ENCODE data around the gene PARP3. TPM values are rescaled to one million over a fixed set of nuclear protein-coding genes. Genes with fewer than 3 reads are reported as not detected.

Gene PARP3
- total RNA-seq, 3 donors from 2014 or later (not counting 1 experiment from before 2014, with no cell fraction given) = 4.6 to 7.4 (median 5.6) TPM

DNA sequence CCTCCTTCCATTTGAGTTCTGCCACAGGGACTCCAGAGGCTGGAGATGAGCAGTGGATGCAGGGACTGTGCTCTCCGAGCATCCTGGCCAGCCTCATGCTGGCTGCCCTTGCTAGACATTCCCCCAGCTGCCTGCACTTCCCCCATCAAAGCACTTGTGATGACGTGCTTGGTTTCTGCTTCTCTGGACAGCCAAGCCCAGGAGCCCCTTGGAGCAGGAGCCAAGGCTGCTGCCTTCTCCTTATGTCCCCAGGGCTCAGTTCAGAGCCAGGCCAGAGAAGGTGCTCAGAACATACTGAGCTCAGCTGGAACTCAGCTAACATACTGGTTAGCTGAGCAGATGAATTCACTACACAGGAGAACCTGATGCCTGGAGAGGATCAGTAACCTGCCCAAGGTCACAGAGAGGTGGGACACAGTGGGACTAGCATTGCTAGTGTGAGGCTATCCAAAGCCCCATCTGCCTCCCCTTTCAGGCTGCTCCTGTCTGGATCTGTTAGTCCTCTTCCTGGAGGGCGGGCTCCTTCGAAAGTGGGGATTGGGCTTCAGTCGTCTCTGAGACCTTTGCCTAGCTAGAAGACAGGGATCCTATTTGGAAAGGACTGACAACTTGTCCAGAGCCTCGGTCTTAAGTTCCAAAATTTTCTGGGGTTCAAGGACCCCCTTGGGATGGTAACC, 20.8 kb downstream of the PARP3 start:
- Mint-ChIP-seq H3K4me1 (peaks cover 0 to 21% of the 10 kb centered on the region in 2 donors), H3K9me3 (no peaks in the 10 kb centered on the region), H3K36me3 (no peaks in the 10 kb centered on the region), H3K27ac (no peak overlapping the region), H3K4me3 (no peak overlapping the region), H3K27me3 (ENCODE audit: low read depth in 2 of 2) (peaks cover 7 to 10% of the 10 kb centered on the region in 2 donors)
- intact Hi-C loops (cut with micrococcal nuclease) = no loop called here
- no peak overlapping the region for H3K27ac ChIP-seq (ENCODE audit: low read length)
- peaks cover 6% of the 10 kb centered on the region for H3K27me3 ChIP-seq (ENCODE audit: control insufficient read depth, insufficient read depth, low read length)
- H3K4me1 ChIP-seq (ENCODE audit: control insufficient read depth, insufficient read depth, low read length) = peaks cover 11% of the 10 kb centered on the region
- TF ChIP-seq, protein P1, sequence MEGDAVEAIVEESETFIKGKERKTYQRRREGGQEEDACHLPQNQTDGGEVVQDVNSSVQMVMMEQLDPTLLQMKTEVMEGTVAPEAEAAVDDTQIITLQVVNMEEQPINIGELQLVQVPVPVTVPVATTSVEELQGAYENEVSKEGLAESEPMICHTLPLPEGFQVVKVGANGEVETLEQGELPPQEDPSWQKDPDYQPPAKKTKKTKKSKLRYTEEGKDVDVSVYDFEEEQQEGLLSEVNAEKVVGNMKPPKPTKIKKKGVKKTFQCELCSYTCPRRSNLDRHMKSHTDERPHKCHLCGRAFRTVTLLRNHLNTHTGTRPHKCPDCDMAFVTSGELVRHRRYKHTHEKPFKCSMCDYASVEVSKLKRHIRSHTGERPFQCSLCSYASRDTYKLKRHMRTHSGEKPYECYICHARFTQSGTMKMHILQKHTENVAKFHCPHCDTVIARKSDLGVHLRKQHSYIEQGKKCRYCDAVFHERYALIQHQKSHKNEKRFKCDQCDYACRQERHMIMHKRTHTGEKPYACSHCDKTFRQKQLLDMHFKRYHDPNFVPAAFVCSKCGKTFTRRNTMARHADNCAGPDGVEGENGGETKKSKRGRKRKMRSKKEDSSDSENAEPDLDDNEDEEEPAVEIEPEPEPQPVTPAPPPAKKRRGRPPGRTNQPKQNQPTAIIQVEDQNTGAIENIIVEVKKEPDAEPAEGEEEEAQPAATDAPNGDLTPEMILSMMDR (IDR thresholded peaks at IDR 0.05) = no peak
- no peaks in the 10 kb centered on the region for H3K9me3 ChIP-seq (ENCODE audit: control insufficient read depth, insufficient read depth, low read length)
- DNase-seq = no peak
- H3K4me3 ChIP-seq (ENCODE audit: low read length) = no peak overlapping the region
- 89% methylated on average over 6 of the region's 6 CpGs for WGBS (ENCODE audit: insufficient coverage)
- no peak for ATAC-seq
- H3K36me3 ChIP-seq (ENCODE audit: control insufficient read depth, insufficient read depth, low read length) = no peaks in the 10 kb centered on the region

DNA sequence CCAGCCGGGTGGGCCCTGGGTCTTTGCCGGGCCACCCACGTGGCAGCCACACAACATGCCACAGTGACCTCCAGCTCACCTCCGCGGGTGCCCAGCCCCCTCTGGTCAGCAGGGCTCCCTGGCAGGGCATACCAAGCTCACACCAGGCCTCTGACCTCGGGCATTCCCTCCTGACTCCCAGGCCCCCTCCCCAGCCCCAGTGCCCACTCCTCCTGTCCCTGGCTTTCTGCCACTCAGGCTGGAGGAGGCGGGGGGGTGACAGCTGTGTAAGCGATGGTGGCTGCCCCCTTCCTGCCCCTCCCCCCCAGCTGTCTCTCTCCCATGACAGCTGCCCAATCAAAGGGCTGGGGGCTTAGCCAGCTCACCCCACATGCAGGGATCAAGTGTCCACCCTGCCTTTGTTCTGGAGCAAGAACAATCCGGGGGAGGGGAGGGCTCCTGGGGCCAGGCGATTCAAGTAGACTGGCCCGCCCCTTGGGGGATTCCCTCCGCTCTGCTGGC, 21.8 kb downstream of the PARP3 start:
- intact Hi-C loops (cut with micrococcal nuclease) = no loop called here
- no peaks in the 10 kb centered on the region for H3K9me3 Mint-ChIP-seq

DNA sequence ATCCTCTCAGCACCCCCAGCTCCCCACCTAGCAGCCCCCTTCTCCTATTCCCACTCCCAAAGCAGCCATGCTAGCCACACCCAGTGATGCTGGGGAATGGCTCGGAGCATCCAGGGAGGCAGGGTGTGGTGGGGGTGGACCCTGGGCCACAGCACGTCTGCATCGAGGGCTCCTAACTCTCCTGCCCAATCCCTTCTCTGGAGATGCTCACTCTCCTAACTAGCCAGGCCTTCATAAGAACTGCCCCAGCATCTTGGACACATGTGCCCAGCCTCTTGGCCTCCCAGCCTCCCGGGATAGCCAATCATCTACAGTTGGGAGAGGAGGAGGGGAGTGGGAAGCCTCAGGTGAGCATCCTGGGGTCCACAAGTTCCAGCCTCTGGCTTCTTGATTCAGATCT, 22.4 kb downstream of the PARP3 start:
- Histone ChIP-seq H3K36me3 (ENCODE audit: control insufficient read depth, insufficient read depth, low read length) (no peaks in the 10 kb centered on the region), H3K27me3 (ENCODE audit: control insufficient read depth, insufficient read depth, low read length) (peaks cover 3% of the 10 kb centered on the region), H3K27ac (ENCODE audit: low read length) (no peak overlapping the region), H3K4me1 (ENCODE audit: control insufficient read depth, insufficient read depth, low read length) (peaks cover 18% of the 10 kb centered on the region), H3K9me3 (ENCODE audit: control insufficient read depth, insufficient read depth, low read length) (no peaks in the 10 kb centered on the region), H3K4me3 (ENCODE audit: low read length) (no peak overlapping the region)
- 95% methylated on average over 4 of the region's 4 CpGs for WGBS (ENCODE audit: insufficient coverage)
- Mint-ChIP-seq H3K4me3 (no peak overlapping the region), H3K36me3 (no peaks in the 10 kb centered on the region), H3K9me3 (no peaks in the 10 kb centered on the region), H3K4me1 (peaks cover 0 to 30% of the 10 kb centered on the region in 2 donors), H3K27me3 (ENCODE audit: low read depth in 2 of 2) (peaks cover 0 to 6% of the 10 kb centered on the region in 2 donors), H3K27ac (no peak overlapping the region)
- intact Hi-C loops (cut with micrococcal nuclease) = no loop called here
- DNase-seq = no peak
- no peak for ATAC-seq
- TF ChIP-seq, protein P1 (IDR thresholded peaks at IDR 0.05) = no peak

More for the DNA sequence above, 21.8 kb downstream of the PARP3 start:
- no peak for ATAC-seq
- Histone ChIP-seq H3K27me3 (ENCODE audit: control insufficient read depth, insufficient read depth, low read length) (peaks cover 4% of the 10 kb centered on the region), H3K27ac (ENCODE audit: low read length) (no peak overlapping the region), H3K4me1 (ENCODE audit: control insufficient read depth, insufficient read depth, low read length) (peaks cover 18% of the 10 kb centered on the region), H3K36me3 (ENCODE audit: control insufficient read depth, insufficient read depth, low read length) (no peaks in the 10 kb centered on the region), H3K9me3 (ENCODE audit: control insufficient read depth, insufficient read depth, low read length) (no peaks in the 10 kb centered on the region), H3K4me3 (ENCODE audit: low read length) (no peak overlapping the region)
- H3K36me3 Mint-ChIP-seq = no peaks in the 10 kb centered on the region
- TF ChIP-seq, protein P1 (IDR thresholded peaks at IDR 0.05) = no peak
- peaks cover 0 to 6% of the 10 kb centered on the region in 2 donors for H3K27me3 Mint-ChIP-seq (ENCODE audit: low read depth in 2 of 2)
- no peak overlapping the region for H3K27ac Mint-ChIP-seq
- no peak overlapping the region for H3K4me3 Mint-ChIP-seq
- DNase-seq = no peak
- H3K4me1 Mint-ChIP-seq = peaks cover 0 to 27% of the 10 kb centered on the region in 2 donors
- 81% methylated on average over 12 of the region's 12 CpGs for whole genome bisulfite sequencing (ENCODE audit: insufficient coverage)
